ENCODE results near the gene PABPC1L.

DNA sequence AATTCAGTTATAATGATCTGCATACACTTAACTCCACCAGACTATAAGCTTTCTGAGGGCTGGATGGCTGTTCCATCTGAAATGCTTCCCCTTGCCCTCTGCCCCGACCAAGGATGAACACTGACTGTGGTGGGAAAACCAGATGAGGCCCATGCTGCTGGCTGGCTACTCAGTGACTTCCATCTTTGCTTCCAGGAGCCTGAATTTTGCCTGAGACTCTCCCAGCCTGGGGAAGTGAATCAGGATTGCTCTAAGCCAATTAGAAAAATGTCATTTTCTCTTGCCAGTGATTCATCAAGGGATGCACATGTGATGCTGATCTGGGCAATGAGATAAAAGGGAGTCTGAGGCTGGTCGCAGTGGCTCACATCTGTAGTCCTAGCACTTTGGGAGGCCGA lies 52.0 kb downstream of the PABPC1L start:
- TF ChIP-seq, protein P1, sequence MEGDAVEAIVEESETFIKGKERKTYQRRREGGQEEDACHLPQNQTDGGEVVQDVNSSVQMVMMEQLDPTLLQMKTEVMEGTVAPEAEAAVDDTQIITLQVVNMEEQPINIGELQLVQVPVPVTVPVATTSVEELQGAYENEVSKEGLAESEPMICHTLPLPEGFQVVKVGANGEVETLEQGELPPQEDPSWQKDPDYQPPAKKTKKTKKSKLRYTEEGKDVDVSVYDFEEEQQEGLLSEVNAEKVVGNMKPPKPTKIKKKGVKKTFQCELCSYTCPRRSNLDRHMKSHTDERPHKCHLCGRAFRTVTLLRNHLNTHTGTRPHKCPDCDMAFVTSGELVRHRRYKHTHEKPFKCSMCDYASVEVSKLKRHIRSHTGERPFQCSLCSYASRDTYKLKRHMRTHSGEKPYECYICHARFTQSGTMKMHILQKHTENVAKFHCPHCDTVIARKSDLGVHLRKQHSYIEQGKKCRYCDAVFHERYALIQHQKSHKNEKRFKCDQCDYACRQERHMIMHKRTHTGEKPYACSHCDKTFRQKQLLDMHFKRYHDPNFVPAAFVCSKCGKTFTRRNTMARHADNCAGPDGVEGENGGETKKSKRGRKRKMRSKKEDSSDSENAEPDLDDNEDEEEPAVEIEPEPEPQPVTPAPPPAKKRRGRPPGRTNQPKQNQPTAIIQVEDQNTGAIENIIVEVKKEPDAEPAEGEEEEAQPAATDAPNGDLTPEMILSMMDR (CRISPR knock-in tag; IDR thresholded peaks at IDR 0.05) = no peak
- TF ChIP-seq RFX5 (IDR thresholded peaks at IDR 0.05; ENCODE audit: low read depth, low read length) (no peak), POLR2A (IDR thresholded peaks at IDR 0.05; ENCODE audit: insufficient read depth in 1 of 2, low read depth in 2 of 2, low read length in 2 of 2) (no peak), RORA (CRISPR knock-in tag; IDR thresholded peaks at IDR 0.05) (no peak), RAD21 (CRISPR knock-in tag; IDR thresholded peaks at IDR 0.05) (no peak), ASH2L (IDR thresholded peaks at IDR 0.05; ENCODE audit: insufficient read length, low read depth, low read length) (no peak)

All from HepG2 (cell line).